ENCODE data around the gene SULT1E1.
"Not testable (repeated sequence)": the region's sequence is repeated elsewhere in the genome, so short reads cannot be mapped to it uniquely, and the experiment has no call there.

Gene SULT1E1

GRCh38 chr4:69843301-69843700, 16.6 kb downstream of the SULT1E1 start:
- no peak for DNase-seq (ENCODE audit: low read depth)

GRCh38 chr4:69838977-69839376, 21.0 kb downstream of the SULT1E1 start:
- DNase-seq (ENCODE audit: low read depth) = no peak

GRCh38 chr4:69836287-69836686, 23.7 kb downstream of the SULT1E1 start:
- DNase-seq (ENCODE audit: low read depth) = no peak

GRCh38 chr4:69835766-69836165, 24.2 kb downstream of the SULT1E1 start:
- no peak for DNase-seq (ENCODE audit: low read depth)

GRCh38 chr4:69833251-69833650, 26.7 kb downstream of the SULT1E1 start:
- no peak for DNase-seq (ENCODE audit: low read depth)

GRCh38 chr4:69832326-69833030, 27.5 kb downstream of the SULT1E1 start:
- DNase-seq (ENCODE audit: low read depth) = no peak

- DNase-seq (ENCODE audit: low read depth) = no peak
Observed at GRCh38 chr4:69831646-69832325, 28.2 kb downstream of the SULT1E1 start.

GRCh38 chr4:69831270-69831627, 28.7 kb downstream of the SULT1E1 start:
- no peak for DNase-seq (ENCODE audit: low read depth)

- no peak for DNase-seq (ENCODE audit: low read depth)
Observed at GRCh38 chr4:69830560-69831269, 29.2 kb downstream of the SULT1E1 start.

- DNase-seq (ENCODE audit: low read depth) = no peak
Observed at GRCh38 chr4:69830192-69830559, 29.8 kb downstream of the SULT1E1 start.

GRCh38 chr4:69829678-69830077, 30.3 kb downstream of the SULT1E1 start:
- no peak for DNase-seq (ENCODE audit: low read depth)

GRCh38 chr4:69828828-69829227, 31.1 kb downstream of the SULT1E1 start:
- no peak for DNase-seq (ENCODE audit: low read depth)

- not testable (repeated sequence) for DNase-seq (ENCODE audit: low read depth)
Observed at GRCh38 chr4:69825056-69825455, 34.9 kb downstream of the SULT1E1 start.

GRCh38 chr4:69823481-69824186, 36.3 kb downstream of the SULT1E1 start:
- DNase-seq (ENCODE audit: low read depth) = peak; percentile 42

- DNase-seq (ENCODE audit: low read depth) = no peak
Observed at GRCh38 chr4:69823048-69823447, 36.9 kb downstream of the SULT1E1 start.

GRCh38 chr4:69822198-69822597, 37.7 kb downstream of the SULT1E1 start:
- DNase-seq (ENCODE audit: low read depth) = no peak

GRCh38 chr4:69818060-69818639, 41.8 kb downstream of the SULT1E1 start:
- no peak for DNase-seq (ENCODE audit: low read depth)

- DNase-seq (ENCODE audit: low read depth) = no peak
Observed at GRCh38 chr4:69816236-69816635, 43.7 kb downstream of the SULT1E1 start.

GRCh38 chr4:69813628-69814027, 46.3 kb downstream of the SULT1E1 start:
- DNase-seq (ENCODE audit: low read depth) = no peak

GRCh38 chr4:69811166-69811565, 48.8 kb downstream of the SULT1E1 start:
- DNase-seq (ENCODE audit: low read depth) = no peak

- DNase-seq (ENCODE audit: low read depth) = no peak
Observed at GRCh38 chr4:69800599-69800998, 59.3 kb downstream of the SULT1E1 start.

GRCh38 chr4:69799337-69799736, 60.6 kb downstream of the SULT1E1 start:
- DNase-seq (ENCODE audit: low read depth) = no peak

All from activated T-cell treated with anti-CD3 and anti-CD28 coated beads for 1 hour (primary cell).